CD4-positive, alpha-beta T cell treated with Interleukin-1 beta for 1 hour (primary cell): ENCODE results near the gene RPS6KB2.
"Not testable (repeated sequence)": the region's sequence is repeated elsewhere in the genome, so short reads cannot be mapped to it uniquely, and the experiment has no call there.

Experiments
- DNase-seq, 2 donors: peaks; one replicate each; pipeline ENCODE4 v3.0.0-alpha.2; 2020 to 2022

The RPS6KB2 gene

DNA sequence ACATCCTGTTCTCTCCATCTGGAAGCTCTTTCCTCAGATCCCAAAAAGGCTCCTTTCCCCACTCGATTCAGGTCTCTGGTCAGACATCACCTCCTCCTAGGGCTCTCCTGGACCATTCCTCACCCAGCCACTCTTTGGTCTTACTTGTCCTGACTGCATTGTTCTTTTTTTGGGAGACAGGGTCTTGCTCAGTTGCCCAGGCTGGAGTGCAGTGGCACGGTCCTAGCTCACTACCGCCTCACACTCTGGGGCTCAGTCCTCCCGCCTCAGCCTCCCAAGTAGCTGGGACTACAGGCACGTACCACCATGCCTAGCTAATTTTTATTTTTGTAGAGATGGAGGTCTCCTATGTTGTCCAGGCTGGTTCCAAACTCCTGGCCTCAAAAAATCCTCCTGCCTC is 17.2 kb downstream of the RPS6KB2 start:
- DNase-seq, result no peak

- no peak for DNase-seq
Observed at GRCh38 chr11:67448220-67448609, 19.9 kb downstream of the RPS6KB2 start.

- no peak for DNase-seq
Observed at GRCh38 chr11:67449116-67449844, 21.0 kb downstream of the RPS6KB2 start.

- no peak for DNase-seq
Observed at GRCh38 chr11:67450796-67451657, 22.7 kb downstream of the RPS6KB2 start.

DNA sequence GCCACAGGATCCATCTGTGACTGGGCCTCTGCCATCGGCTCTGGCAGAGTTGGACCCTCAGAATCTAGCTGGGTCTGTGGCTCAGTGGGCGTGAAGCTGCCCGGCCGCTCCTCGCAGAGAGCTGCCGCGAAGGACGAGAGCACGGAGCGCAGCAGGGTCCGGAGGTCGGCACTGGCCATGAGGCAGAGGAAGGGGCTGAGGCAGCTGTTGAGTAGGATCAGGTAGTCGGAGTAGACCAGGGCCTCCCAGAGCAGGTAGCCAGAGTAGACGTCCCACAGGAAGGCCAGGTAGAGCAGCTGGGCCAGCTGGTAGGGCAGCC is 23.3 kb downstream of the RPS6KB2 start:
- DNase-seq, result no peak

DNA sequence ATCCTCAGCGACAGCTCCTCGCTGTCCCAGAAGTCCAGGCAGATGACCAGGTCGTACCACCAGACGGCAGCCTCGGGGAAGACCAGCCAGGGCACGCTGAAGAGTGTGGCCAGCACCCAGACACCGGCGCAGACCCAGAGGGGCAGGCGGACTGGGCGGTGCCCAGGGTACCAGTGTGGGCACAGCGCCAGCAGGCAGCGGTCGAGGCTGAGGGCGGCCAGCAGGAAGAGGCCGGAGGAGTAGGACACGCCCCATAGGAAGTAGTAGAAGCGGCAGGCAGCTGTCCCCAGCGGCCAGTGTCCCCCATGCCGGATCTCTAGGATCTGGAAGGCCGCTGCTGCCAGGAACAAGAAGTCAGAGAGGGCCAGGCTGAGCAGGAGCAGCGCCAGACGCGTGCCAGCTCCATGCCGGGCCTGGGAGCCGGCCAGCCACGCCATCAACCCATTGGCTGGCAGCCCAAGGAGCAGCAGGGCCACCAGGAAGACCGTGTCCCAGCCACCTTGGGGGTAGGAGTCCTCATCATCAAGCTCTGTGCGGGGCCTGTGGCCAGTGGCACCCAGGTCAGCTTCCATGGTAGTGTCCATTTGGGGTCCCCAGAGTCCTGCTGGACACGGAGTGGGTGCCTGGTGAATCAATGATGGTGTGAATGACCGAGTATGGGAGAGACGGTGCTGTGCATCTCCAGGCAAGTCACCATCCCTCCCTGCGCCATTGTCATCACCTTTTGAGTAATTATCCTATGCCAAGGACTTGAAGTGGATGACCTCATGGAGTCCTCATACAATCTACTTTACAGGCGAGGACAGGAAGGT is 24.1 kb downstream of the RPS6KB2 start, which contains the start of gene GPR152:
TSS of gene GPR152 (minus strand) at position 589 of the 812 bp plus-strand sequence. CDS start at position 584, 5 bp downstream.
- DNase-seq, result no peak

DNA sequence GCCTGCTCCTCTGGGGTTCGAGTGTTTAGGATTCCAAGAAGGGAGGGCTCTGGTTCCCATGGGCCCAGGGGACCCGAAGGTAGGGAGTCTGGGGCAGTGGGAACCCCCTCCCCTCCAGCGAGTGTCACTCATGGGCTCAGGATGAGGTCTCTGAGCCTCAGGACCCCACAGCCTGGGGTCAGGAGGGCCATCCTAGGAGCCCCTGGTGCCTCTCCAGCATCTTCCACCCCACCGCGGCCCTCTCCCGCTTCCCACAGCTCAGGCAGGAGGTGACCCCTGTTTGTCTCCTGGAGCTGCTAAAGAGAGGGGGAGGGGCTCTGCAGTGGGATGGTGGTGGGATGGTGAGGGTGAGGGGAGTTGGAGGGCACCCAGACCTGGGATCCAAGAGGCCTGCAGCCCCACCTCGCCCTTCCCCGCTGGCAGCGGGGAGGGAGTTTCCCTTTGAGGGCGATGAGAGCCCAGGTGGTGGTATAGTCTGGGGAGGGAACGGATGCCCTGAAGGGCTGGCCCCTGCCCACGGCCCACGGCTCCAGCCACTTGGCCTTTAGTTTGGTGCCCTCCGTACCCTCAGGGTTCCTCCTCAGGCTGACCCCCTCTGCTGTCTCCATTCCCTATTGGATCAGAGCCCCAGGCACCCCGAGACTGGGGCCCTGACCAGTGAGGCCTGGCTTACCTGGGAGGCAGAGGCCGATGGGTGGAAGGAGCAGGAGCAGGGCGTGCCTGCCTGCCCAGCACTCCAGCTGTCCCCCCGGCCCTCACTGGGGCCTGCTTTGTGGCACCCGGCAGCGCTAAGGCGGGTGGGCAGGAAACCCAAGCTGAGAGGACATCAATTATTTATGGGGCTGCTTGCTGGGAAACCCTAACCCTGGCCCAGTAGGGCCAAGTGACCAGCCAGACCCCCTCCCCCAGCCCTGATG is 25.8 kb downstream of the RPS6KB2 start:
- no peak for DNase-seq

DNA sequence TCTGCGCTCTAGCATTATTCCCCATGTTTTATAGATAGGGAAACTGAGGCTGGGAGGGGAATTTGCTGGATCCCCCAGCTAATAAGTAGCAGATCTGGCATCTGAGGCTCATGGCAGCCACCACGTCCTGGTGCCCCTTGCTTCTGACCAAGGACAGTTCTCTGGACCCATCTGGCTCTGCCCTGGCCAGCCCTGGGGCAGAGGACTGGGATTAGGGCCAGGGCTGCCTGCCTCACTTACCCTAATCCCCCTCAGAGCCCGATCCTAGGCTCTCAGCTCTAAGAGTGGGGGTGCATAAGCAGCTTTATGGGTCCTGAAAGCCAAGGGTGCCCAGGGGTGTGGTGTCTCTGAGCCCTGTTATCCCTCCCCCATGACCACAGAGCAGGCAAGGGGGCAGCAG is 26.8 kb downstream of the RPS6KB2 start, which contains the start of gene CABP4:
TSS of gene CABP4 (plus strand) at position 301 of the 400 bp plus-strand sequence. CDS start at position 371, 70 bp downstream.
- DNase-seq, result no peak

DNA sequence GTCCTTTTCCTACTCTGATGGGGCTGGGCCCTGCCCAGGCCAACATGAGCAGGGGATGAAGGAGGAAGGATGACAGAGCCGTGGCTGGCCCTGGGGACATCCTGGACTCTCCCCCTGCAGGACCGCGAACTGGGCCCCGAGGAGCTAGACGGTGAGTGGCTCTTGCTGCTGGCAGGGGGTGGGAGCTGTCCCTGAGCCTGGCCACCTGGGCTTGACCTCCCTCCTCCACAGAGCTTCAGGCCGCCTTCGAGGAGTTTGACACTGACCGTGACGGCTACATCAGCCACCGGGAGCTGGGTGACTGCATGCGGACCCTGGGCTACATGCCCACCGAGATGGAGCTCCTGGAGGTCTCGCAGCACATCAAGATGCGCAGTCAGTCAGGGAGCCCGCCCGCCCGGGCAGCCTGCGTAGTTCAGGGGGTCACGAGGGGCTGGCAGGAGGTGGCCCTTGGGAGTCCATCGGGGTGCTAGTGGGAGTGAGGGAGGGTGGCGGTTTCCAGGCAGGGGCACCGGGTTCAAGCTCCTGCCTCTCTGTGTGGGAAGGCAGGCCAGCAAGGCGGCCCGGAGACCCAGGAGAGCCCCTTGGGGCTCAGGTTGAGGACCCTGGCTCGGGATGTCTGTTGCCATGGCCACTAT is 27.9 kb downstream of the RPS6KB2 start:
- no peak for DNase-seq

DNA sequence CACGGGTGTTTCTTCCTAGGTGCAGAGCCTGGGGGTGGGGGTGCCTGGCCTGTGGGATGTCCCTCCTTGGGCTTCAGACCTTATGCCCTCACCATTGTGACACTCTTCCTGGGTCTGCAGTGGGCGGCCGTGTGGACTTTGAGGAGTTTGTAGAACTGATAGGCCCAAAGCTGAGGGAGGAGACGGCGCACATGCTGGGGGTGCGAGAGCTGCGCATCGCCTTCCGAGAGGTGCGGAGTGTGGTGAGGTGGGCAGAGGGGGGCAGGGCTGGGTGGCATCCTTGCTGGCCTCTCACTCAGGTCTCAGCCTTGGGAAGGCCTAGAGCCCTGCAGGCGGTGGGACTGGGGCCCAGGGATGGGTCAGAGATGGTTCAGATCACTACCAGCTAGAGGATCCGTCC is 29.2 kb downstream of the RPS6KB2 start:
- DNase-seq, result no peak

- DNase-seq, result no peak
Observed at GRCh38 chr11:67458266-67458665, 30.0 kb downstream of the RPS6KB2 start.

GRCh38 chr11:67463186-67463585 is 34.9 kb downstream of the RPS6KB2 start:
- DNase-seq, result no peak

DNA sequence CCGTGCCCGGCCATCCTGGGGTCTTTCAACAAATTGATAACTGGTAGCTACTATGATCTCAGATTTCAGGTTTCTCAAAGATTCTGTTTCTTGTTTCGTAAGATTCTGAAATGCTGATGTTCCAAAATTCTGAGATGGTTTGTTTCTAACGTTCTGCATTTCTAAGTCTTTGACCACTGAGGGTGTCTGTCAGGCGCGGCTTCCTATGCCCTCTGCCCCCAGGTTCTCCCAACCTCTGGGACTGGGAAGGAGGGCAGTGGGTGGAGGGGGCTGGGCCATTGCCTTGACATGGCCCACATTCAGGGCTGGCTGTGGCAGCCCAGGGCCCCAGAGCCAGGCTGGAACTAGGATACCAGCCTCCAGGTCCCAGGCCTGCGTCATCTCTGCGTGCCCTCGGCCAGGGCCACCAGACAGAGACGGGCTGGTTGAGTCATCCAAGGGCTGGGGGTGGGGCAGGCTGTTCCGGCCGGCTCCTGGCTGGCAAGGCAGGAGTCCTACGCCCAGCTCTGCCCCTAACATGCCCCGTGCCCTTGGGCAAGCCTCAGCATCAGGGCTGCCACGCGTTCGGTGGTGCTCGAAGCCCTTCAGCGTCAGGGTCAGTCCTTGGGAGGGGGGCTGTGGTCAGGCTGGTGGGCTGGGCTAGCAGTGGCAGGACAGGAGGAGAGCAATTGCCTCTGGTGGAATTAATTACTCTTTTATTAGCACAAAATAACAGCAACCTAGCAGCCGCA is 35.6 kb downstream of the RPS6KB2 start:
- peak in 1 of 2 donors; percentile 76 for DNase-seq

- DNase-seq, result peak; percentile 96
Observed at GRCh38 chr11:67464411-67465188, 36.3 kb downstream of the RPS6KB2 start.

DNA sequence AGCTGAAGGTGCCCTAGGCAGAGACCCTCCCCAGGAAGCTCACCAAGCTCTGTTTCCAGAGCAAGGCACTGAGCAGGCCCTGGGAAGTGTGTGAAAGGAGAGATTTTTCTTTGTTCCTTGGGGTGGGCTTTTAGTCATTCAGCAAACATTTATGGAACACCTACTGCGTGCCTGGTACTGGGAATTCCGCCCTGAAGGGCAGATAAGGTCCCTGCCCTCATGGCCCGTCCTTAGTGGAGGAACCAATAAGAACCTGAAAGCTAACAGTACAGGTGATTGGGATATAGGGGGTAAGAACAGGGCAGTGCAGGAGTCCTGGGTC is 36.9 kb downstream of the RPS6KB2 start:
- no peak for DNase-seq

DNA sequence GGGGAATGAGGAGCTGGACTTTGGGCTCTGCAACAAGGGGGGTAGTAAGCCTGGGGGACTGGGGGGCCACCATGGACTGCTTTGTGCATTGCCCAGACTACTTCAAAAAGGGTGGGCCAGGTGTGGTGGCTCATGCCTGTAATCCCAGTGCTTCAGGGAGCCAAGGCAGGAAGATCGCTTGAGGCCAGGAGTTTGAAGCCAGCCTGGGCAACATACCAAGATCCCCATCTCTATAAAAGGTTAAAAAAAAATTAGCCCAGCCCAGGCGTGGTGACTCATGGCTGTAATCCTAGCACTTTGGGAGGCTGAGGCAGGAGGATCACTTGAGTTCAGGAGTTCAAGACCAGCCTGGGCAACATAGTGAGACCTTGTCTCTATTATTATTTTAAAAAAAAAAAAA is 37.2 kb downstream of the RPS6KB2 start:
- not testable (repeated sequence) for DNase-seq

GRCh38 chr11:67466367-67466766 is 38.1 kb downstream of the RPS6KB2 start:
- DNase-seq, result no peak

DNA sequence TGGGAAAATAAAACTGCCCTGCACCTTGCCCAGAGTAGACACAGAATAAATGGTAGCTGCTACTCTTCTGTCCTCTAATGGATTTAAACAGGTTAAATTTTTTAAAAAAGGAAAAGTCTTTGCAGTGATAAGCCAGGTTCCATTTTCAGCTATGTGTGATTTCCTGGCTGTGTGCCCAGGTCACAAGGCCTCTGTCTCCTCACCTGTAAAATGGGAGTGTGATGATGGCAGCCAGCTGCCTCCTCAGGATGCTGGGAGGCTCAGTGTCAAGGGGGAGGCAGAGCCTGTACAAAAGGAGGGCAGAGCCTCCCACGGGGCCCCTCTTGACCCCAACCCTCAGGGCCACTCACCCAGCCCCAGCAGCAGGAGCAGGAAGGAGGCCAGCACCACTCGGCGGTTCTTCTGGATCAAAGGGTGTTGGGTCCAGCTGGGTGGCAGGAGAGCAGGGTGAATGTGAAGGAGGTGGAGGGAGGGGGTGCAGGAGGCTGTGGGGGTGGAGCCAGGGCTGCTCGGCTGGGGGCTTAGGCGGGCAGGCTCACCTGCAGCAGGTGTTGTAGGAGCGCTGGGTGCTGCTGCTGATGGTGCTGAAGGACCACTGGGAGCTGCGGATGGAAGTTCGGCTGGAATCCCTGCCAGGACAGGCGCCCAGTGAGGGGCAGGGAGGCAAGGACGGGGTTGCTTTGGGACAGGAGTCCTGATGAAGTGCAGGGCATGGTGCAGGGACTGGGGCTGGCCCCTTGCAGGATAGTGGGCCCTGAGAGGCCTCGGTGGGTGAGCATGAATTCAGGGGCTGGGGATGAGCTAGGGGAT is 38.9 kb downstream of the RPS6KB2 start:
- no peak for DNase-seq

DNA sequence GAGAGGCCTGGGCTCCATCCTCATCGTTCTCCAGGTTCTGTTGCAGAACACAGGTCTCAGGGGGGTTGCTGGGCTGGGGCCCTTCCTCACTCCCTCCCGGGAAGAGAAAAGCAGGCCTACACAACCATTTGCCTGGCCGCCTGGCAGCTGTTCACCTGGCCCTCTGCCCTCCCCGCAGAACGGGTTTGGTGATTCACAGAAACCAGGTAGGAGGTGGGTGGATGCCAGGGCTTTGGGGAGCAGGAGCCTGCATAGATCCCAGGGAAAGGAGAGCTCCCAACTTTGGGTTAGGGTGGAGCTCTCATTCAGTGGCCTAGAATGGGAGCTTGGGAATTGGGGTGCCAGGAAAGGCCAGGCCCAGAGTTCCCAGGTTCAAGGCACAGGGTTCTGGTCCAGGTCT is 39.8 kb downstream of the RPS6KB2 start:
- DNase-seq, result no peak

GRCh38 chr11:67468456-67468758 is 40.1 kb downstream of the RPS6KB2 start:
- DNase-seq, result no peak
